Smooth muscle cell of the pulmonary artery (primary cell): Measurements from ENCODE around the gene NOS1. TPM values are rescaled to one million over a fixed set of nuclear protein-coding genes. Genes with fewer than 3 reads are reported as not detected.

Experiments used
- total RNA-seq: library from RNA; depleted of rRNA; stranded (reverse); fragments of >200 nt; gene quantifications from 2 replicates; pipeline ENCODE4 v1.2.3, GENCODE V29; 2014

Gene NOS1
- total RNA-seq: not detected in 2 replicates

DNA sequence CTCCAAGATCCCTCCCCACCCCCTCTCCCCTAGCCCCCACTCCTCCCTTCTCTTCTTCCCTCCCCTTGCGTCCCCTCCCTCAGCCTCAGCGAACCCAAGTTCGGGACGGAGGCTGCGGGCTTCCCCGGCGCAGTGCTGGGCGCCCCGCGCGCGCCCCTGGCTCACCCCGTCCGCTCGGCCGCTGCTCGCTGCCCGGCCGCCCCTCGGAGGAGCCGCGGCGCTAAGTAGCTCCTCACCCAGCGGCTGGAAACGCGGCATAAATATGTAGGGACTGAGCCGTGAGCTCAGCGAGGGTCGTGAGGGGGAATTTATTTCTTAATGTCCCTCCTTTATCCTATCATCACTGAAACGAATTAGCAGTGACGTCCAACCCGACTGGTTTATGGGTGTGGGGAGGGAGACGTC is at the start of gene NOS1:
NOS1 (minus strand) TSS at position 280 of the 405 bp plus-strand sequence. CDS start 30,557 bp downstream, outside the sequence.

GRCh38 chr12:117190210-117190781 is 171.1 kb downstream of the NOS1 start, which contains the start of gene FBXO21:
Gene FBXO21, minus strand, starts transcription at chr12:117190470. Its CDS starts 14 bp downstream, at chr12:117190456.

Other genes starting within 250 kb of the NOS1 start
- 114 and 118 TPM in 2 replicates for gene FBXO21, start 171.2 kb downstream of the NOS1 start, total RNA-seq